ENCODE measurements around the gene EEPD1.
"Not testable (repeated sequence)": the region's sequence is repeated elsewhere in the genome, so short reads cannot be mapped to it uniquely, and the experiment has no call there.

Gene EEPD1

DNA sequence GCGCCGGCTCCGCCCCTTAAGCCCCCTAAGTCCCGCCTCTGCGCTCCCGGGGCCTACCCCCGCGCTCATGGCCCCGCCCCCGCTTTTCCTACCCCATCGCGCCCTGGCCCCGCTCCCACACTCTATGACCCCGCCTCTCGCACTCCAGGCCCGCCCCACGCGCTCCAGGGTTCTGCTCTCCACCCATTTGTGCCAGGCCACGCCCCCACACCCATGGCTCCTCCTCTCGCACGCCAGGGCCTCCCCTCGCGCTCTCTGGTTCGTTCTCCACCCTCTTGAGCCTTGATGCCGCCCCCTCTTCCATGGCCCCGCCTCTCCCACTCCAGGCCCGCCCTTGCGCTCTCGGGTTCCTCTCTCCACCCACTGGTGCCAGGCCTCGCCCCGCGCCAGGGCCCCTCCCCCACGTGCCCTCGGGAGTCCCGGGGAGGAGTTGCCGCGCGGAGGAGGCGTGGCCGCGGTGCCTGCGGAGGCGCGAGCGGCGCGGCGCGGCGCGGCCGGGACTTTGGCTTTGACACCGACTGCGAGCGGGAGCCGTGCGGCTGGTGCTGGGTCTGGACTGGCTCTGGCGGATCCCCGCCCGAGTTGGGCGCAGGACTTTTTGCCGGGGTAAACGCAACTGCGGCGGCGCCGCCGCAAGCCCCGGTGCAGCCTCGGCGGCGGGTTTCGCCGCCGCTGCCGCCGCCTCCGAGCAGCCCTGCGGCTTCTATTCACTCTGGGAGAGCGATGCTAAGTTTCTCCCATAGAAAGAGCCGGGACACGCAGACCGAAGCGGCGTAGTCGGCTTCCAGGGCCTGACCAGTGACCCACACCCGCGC, at the start of gene EEPD1:
EEPD1 (plus strand) TSS at position 499 of the 815 bp plus-strand sequence. CDS start 1,071 bp downstream, outside the sequence.
- peak; percentile 92 for DNase-seq (ENCODE audit: extremely low spot score, insufficient read length, low read depth)
- peak; percentile 98 for FAIRE-seq

GRCh38 chr7:36103837-36104561, 49.1 kb upstream of the EEPD1 start:
- no peak for FAIRE-seq
- DNase-seq (ENCODE audit: extremely low spot score, insufficient read length, low read depth) = no peak

DNA sequence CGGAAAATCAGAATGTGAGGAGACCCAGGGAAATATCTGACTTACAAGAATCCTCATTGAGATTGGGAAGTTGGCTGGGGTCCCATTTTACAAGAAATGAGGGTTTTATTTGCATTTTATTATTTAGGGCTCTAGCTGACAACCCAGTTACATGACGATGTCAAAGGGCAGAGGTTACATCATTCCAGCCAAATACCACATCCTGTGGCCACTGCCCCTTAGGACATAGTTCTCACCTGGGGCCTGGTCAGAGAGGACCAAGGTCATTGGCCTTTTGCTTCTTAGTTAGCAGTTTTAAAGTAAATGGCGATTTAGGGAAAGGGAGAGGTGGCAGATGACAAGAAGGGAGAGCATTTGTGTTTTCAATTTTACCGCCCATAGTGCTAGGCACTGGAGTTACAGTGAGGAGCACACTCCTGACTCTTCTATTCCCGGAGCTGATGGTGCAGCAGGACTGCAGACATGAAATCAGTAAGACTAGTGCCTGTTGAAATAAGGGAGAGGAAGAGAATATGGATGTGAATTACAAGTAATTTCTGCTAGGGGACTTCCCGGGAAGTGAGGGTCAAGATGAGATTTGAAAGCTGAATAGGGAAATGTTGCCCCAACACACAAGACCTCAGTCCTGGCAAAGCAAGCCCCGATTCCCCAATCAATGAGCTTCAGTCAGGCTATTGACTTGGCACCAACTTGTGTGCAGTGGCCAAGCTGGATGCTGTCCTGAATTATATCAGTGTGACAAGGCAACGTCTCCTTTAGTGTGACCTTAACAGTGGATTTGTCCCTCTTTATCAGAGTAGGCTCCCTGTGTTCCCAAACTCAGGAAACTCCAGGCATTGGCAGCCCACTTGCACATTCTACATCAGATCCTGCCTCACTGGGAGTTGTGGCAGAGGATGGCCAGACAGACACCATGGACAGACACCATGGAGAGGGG, 45.8 kb upstream of the EEPD1 start:
- FAIRE-seq = peak; percentile 33
- not testable (repeated sequence) for DNase-seq (ENCODE audit: extremely low spot score, insufficient read length, low read depth)

DNA sequence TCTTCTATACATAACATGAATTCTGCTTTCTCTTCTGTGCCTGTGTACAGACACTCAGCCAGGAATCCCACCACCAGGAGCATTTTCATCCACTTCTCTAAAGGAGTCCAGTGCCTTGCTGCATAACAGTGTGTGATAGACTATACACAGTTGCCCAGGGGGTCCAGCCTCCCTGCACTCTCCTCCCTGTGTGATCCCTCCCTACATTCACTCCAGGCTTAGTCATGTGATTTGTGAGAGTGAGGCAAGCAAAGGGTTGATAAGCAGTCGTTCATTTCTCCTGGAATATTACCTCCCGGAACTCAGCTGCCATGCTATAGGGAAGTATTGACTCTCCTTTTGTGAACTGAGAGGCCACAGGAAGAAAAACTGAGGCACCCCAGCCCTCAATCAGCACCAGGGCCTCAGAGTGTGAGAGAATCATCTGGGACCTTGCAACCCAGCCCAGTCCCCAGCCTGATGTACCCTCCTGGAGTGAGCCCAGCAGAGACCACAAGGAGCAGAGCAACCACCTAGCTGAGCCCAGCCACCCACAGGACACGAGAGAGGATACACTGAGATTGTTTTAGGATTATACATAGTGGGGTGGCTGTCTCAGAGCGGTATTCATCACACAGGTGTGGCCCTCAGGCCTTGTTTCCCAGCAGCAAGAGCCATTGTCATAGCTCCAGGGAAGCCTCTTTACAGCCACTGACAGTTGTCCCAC, 45.0 kb upstream of the EEPD1 start:
- FAIRE-seq (no peak), DNase-seq (ENCODE audit: extremely low spot score, insufficient read length, low read depth) (no peak)

DNA sequence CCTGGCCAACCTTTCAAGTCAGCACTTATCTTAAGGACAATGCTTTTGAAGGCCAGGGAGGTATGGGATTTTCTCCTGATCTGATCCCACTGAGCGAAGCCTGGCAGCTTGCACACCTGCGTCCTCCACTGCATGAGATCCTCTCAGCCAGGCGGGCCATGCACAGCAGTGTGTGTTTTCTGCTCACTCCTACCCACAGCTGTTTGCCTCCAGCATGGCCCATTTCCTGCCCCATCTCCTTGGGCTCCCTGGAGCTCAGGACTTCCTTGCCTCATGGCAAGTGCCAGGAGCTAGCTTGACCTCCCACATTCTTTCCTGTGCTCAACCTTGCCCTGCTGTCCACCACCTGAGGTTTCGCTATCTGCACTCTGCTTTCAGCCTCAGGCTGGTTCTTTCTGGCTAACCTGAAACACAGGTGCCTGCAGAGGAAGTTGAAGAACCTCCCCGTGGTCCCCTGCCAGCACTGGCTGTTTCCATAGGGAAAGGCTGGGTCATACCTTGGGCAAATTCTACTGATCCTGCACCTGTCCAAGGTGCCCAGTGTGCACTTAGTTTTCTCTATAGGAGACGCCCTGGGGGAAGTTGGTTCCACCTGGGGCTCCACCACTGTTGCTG, 43.9 kb upstream of the EEPD1 start:
- FAIRE-seq = no peak
- DNase-seq (ENCODE audit: extremely low spot score, insufficient read length, low read depth) = no peak

GRCh38 chr7:36110584-36110983, 42.5 kb upstream of the EEPD1 start:
- no peak for FAIRE-seq
- no peak for DNase-seq (ENCODE audit: extremely low spot score, insufficient read length, low read depth)

GRCh38 chr7:36112969-36113368, 40.1 kb upstream of the EEPD1 start:
- FAIRE-seq (no peak), DNase-seq (ENCODE audit: extremely low spot score, insufficient read length, low read depth) (no peak)

- FAIRE-seq = no peak
- no peak for DNase-seq (ENCODE audit: extremely low spot score, insufficient read length, low read depth)
Measured at GRCh38 chr7:36114355-36114754, 38.7 kb upstream of the EEPD1 start.

DNA sequence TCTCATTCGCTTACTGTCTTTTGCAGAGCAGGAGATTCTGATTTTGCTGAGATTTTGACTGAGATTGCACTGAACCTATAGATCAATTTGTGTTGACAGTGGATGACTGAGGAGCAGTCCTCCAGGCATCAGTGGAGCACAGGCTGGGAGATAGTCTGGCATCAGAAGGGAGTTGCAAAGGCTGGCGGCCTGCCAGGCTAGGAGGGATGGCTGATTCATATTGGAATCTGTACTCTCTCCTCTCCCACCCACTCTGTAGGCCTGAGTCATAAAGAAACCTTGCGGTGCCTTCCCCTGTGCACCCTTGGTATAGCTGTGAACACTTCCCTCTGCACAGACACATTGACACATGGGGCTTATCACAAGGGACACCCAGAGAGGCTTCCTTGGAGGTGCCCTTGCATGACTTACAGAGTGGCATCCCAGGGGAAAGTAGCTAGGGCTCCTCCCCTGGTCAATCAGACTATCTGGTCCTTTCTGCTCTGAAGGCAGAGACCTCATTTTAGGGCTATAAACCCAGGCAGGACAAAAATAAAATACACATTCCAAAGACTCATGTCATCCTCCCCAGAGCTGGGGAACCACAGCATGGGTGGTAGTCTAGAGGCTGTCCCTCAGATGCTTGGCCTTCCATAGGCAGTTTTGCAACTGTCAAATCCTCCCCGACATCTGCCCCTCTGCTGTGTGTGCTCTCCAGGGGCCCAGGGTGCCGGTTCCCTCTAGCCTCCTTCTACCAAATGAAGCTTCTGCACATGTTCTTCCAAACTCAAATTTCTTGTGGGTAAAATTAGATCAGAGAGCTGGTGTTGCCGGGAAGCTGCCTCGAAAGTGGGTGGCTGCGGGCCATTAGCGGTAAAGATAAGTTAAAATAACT, 37.4 kb upstream of the EEPD1 start:
- FAIRE-seq (peak; percentile 88), DNase-seq (ENCODE audit: extremely low spot score, insufficient read length, low read depth) (peak; percentile 53)

DNA sequence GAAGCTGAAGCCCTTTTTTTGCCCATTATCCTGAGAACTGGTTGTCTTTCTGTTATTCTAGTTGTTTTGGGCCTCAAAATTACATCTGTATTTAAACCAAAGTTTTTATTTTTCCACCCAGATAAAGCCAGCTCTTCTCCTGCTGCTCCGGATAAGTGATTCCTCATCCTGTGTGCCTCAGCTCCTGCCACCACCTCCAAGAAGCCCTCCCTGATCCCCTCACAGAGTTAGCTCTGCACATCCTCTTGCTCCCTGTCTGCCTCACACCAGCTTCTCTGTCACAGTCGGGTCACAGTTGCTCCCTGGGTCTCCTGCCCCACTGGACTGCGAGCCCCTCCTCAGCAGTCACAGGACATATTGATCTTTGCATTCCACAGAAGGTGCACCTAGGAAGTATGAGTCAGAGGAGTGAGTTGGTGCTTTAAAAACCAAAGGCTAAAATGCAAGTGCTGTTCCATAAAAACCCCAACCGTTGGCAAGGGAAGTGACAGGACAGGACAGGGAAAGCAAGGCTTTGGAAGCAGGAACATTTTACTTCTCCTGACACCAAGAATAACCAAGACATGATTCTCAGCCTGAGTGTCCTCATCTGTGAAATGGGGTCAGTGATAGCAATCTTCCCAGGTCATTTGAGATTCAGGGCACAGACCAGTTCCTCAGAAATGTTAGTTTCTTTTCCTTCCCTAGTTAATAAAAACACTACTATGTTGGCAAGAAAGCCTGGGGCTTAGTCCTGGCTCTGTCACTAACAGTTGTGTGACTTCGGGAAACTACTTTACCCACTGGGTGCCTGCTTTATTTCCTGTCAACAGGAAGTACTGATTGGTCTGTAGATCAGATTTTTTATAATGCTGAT, 36.5 kb upstream of the EEPD1 start:
- no peak for FAIRE-seq

GRCh38 chr7:36117203-36117840, 35.7 kb upstream of the EEPD1 start:
- DNase-seq (ENCODE audit: extremely low spot score, insufficient read length, low read depth) (no peak), FAIRE-seq (no peak)

More for the DNA sequence above, 36.5 kb upstream of the EEPD1 start:
- no peak for DNase-seq (ENCODE audit: extremely low spot score, insufficient read length, low read depth)

- DNase-seq (ENCODE audit: extremely low spot score, insufficient read length, low read depth) (no peak), FAIRE-seq (no peak)
Measured at GRCh38 chr7:36118344-36118743, 34.7 kb upstream of the EEPD1 start.

DNA sequence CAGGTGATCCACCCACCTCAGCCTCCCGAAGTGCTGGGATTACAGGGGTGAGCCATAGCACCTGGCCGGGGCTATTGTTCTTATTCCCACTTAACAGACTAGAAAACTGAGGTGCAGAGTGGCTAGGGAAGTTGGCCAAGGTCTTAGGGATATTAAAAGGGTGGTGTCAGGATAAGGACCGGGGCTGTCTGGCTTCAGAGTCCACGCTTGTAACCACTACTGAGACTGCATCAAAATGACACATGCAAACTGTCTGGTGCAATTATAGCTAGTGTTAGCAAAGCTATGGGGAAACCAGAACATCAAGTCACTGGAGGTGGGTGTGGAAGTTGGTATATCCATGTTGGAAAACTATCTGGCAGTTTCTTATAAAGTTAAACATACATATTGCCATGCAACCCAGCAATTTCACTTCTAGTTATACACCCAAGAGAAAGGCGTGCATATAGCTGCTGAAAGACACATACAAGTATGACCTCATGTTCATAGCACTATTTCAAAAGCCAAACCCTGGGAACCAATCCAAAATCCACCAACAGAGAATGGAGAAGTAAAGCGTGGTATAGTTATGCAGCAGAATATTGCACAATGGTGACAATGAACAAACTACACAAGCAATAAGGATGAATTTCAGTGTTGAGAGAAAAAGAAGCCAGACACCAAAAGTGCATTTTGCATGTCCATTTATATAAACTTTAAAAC, 33.9 kb upstream of the EEPD1 start:
- FAIRE-seq = no peak
- no peak for DNase-seq (ENCODE audit: extremely low spot score, insufficient read length, low read depth)

DNA sequence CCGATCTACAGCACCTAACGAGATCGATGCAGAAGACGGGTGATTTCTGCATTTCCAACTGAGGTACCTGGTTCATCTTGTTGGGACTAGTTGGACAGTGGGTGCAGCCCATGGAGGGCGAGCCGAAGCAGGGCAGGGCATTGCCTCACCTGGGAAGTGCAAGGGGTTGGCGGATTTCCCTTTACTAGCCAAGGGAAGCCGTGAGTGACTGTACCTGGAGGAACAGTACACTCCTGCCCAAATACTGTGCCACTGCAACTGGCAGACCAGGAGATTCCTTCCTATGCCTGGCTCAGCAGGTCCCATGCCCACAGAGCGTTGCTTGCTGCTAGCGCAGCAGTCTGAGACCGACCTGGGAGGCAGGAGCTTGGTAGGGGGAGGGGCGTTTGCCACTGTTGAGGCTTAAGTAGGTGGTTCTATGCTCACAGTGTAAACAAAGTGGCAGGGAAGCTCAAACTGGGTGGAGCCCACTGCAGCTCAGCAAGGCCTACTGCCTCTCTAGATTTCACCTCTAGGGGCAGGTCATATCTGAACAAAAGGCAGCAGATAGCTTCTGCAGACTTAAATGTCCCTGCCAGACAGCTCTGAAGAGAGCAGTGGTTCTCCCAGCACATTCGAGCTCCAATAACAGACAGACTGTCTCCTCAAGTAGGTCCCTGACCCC, 32.9 kb upstream of the EEPD1 start:
- not testable (repeated sequence) for DNase-seq (ENCODE audit: extremely low spot score, insufficient read length, low read depth)

GRCh38 chr7:36125630-36126029, 27.4 kb upstream of the EEPD1 start:
- not testable (repeated sequence) for DNase-seq (ENCODE audit: extremely low spot score, insufficient read length, low read depth); FAIRE-seq

More for the DNA sequence above, 32.9 kb upstream of the EEPD1 start:
- not testable (repeated sequence) for FAIRE-seq
